ENCODE measurements around the gene CCDC40.

DNA sequence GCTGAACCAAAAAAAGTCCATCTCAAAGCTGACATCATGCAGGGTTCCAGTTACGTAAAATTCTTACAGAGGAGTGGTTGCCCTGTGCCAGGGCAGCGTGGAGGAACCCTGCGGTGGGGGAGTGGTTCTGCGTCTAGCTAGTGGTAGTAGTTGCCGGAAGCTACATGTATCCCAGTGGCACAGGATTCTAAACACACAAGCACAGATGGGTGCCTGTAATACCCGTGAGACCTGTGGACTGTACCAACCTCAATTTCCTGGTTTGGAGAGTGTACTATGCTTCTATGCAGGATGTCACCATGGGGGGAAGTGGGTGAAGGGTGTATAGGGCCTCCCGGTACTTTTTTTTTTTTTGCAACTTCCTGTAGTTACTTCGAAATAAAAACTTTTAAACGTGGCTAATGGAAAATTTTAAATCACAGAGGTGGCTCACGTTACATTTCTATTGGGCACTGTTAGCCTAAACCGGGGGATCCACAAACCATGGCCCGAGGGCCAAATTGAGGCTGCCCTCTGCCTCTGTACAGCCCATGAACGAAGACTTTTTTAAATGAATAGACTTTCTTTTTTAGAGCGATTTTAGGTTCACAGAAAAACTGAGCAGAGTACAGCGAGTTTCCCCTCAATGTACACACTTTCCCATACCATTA, 39.3 kb upstream of the CCDC40 start:
- TF ChIP-seq ZNF766 (CRISPR knock-in tag; IDR thresholded peaks at IDR 0.05; ENCODE audit: borderline replicate concordance): no peak
- TF ChIP-seq ZNF598 (CRISPR knock-in tag; IDR thresholded peaks at IDR 0.05; ENCODE audit: borderline replicate concordance): no peak
- TF ChIP-seq POLR2AphosphoS2 (IDR thresholded peaks at IDR 0.05; ENCODE audit: low read depth, low read length): no peak
- TF ChIP-seq RFX5 (IDR thresholded peaks at IDR 0.05; ENCODE audit: low read depth, low read length): no peak
- no peak for TF ChIP-seq HDAC2 (CRISPR knock-in tag; IDR thresholded peaks at IDR 0.05)
- TF ChIP-seq, protein P1, sequence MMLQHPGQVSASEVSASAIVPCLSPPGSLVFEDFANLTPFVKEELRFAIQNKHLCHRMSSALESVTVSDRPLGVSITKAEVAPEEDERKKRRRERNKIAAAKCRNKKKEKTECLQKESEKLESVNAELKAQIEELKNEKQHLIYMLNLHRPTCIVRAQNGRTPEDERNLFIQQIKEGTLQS (CRISPR knock-in tag; IDR thresholded peaks at IDR 0.05): no peak
- TF ChIP-seq HHEX (CRISPR knock-in tag; IDR thresholded peaks at IDR 0.05): no peak
- no peak for TF ChIP-seq POLR2A (IDR thresholded peaks at IDR 0.05; ENCODE audit: insufficient read depth in 1 of 2, low read depth in 2 of 2, low read length in 2 of 2)
